PC-3 (cell line): Measurements from ENCODE around the gene TMEM30B. TPM values are rescaled to one million over a fixed set of nuclear protein-coding genes. Genes with fewer than 3 reads are reported as not detected.

Experiments
- ATAC-seq: fragments of 200-7000 bp; cut with Tn5 transposase; 2 replicates; pipeline ENCODE4 v1.9.1; 2020; ENCODE audit warnings: mild to moderate bottlenecking, moderate library complexity
- BruUV-seq: library from RNA; stranded (reverse); fragments of 400-500 nt; replicated peaks from 2 replicates; lab custom pipeline; 2021; lab: Mats Ljungman, UMichigan
- CTCF ChIA-PET: fragments of 300-600 bp; sonication (Branson Sonifier 250); formaldehyde crosslinking; loops from one replicate; lab custom pipeline; 2022; ENCODE audit warnings: antibody characterized with exemption; lab: Charles Lee
- POLR2A ChIA-PET: fragments of 300-600 bp; sonication (Branson Sonifier 250); formaldehyde crosslinking; loops from one replicate; lab custom pipeline; 2022; ENCODE audit warnings: antibody characterized with exemption; ENCODE audit not compliant: unreplicated experiment; lab: Charles Lee
- DNase-seq: peaks from one replicate; pipeline ENCODE4 v3.0.0-alpha.2; 2015
- H2AFZ ChIP-seq: fragments of 300-600 bp; sonication (generic); 2 replicates; pipeline ENCODE4 v1.6.0; 2016; ENCODE audit warnings: antibody characterized with exemption, low read length
- H3F3A ChIP-seq: fragments of 300-600 bp; sonication (generic); one replicate; pipeline ENCODE4 v1.6.0; 2017; ENCODE audit warnings: antibody characterized with exemption, low read length, control low read depth, mild to moderate bottlenecking; ENCODE audit not compliant: unreplicated experiment
- H3K27ac ChIP-seq: fragments of 300-600 bp; sonication (generic); 2 replicates; pipeline ENCODE4 v1.5.1; 2016; ENCODE audit warnings: mild to moderate bottlenecking, low read length
- H3K27me3 ChIP-seq: fragments of 300-600 bp; sonication (generic); 2 replicates; pipeline ENCODE4 v1.6.1; 2016; ENCODE audit warnings: low read length, mixed read lengths
- H3K36me3 ChIP-seq: fragments of 300-600 bp; sonication (generic); 2 replicates; pipeline ENCODE4 v1.6.1; 2016; ENCODE audit warnings: low read depth, mixed run types, low read length, mixed read lengths
- H3K4me1 ChIP-seq: fragments of 300-600 bp; sonication (generic); 2 replicates; pipeline ENCODE4 v1.5.1; 2016; ENCODE audit warnings: low read length; ENCODE audit not compliant: insufficient read depth
- H3K4me2 ChIP-seq: fragments of 300-600 bp; sonication (generic); 2 replicates; pipeline ENCODE4 v1.6.0; 2016; ENCODE audit warnings: low read length
- H3K4me3 ChIP-seq: fragments of 300-600 bp; sonication (generic); 2 replicates; pipeline ENCODE4 v1.5.1; 2016; ENCODE audit warnings: mild to moderate bottlenecking, low read length, mixed read lengths
- H3K79me2 ChIP-seq: fragments of 300-600 bp; sonication (generic); 2 replicates; pipeline ENCODE4 v1.6.1; 2017; ENCODE audit warnings: low read length, mixed read lengths
- H3K9ac ChIP-seq: fragments of 300-600 bp; sonication (generic); 2 replicates; pipeline ENCODE4 v1.6.0; 2016; ENCODE audit warnings: mild to moderate bottlenecking, low read length
- H3K9me2 ChIP-seq: fragments of 300-600 bp; sonication (generic); replicated peaks from 2 replicates; pipeline ENCODE4 v1.6.1; 2016; ENCODE audit warnings: mixed run types, low read length, mixed read lengths
- H3K9me3 ChIP-seq: fragments of 300-600 bp; sonication (generic); 2 replicates; pipeline ENCODE4 v1.6.1; 2016; ENCODE audit warnings: low read length, mixed read lengths
- H4K20me1 ChIP-seq: fragments of 300-600 bp; sonication (generic); 2 replicates; pipeline ENCODE4 v1.6.1; 2016; ENCODE audit warnings: low read length, mixed read lengths
- EZH2 ChIP-seq: fragments of 300-600 bp; sonication (generic); IDR thresholded peaks from one replicate; pipeline ENCODE4 v1.6.1; 2017; ENCODE audit warnings: antibody characterized with exemption, mild to moderate bottlenecking, low read length; ENCODE audit not compliant: unreplicated experiment
- EZH2phosphoT487 ChIP-seq: fragments of 300-600 bp; sonication (generic); IDR thresholded peaks from 2 replicates; pipeline ENCODE4 v1.6.1; 2018; ENCODE audit warnings: mild to moderate bottlenecking, antibody characterized with exemption, low read length, borderline replicate concordance
- intact Hi-C: fragments of 100-400 bp; cut with micrococcal nuclease; formaldehyde crosslinking; loops from 2 replicates; pipeline ENCODE4 v1.9.0; 2023
- total RNA-seq: library from RNA; depleted of rRNA; stranded (reverse); fragments of >200 nt; gene quantifications from 2 replicates; pipeline ENCODE4 v1.2.3, GENCODE V29; 2014
- TF ChIP-seq, protein P1 (sequence below): fragments of 300-600 bp; sonication (generic); conservative IDR thresholded peaks from 2 replicates; pipeline ENCODE4 v1.5.1; 2017; ENCODE audit warnings: antibody characterized with exemption, low read depth, mild to moderate bottlenecking, low read length

Gene TMEM30B
- total RNA-seq, 1 experiment from 2014 or later, result 70.6 TPM

- Histone ChIP-seq H4K20me1 (no peaks in the 10 kb centered on the region), H2AFZ (0 out of 2 replicates have a peak overlapping the region, but pooled peaks have one; percentile 3), H3K4me2 (no peak overlapping the region), H3K27ac (no peak overlapping the region), H3K27me3 (no peaks in the 10 kb centered on the region), H3F3A (no peaks in the 10 kb centered on the region), H3K4me3 (no peak overlapping the region), H3K79me2 (no peaks in the 10 kb centered on the region), H3K9ac (no peak overlapping the region), H3K9me2 (no peaks in the 10 kb centered on the region), H3K9me3 (no peaks in the 10 kb centered on the region), H3K4me1 (peaks cover 29% of the 10 kb centered on the region), H3K36me3 (no peaks in the 10 kb centered on the region)
- POLR2A ChIA-PET, result interaction anchor here (0.6 kb wide), 1 partner anchor 605 kb away, joined by 3 read pairs; no protein-coding TSS in a partner anchor
- BruUV-seq, result no TSS peak
- TF ChIP-seq, protein P1, sequence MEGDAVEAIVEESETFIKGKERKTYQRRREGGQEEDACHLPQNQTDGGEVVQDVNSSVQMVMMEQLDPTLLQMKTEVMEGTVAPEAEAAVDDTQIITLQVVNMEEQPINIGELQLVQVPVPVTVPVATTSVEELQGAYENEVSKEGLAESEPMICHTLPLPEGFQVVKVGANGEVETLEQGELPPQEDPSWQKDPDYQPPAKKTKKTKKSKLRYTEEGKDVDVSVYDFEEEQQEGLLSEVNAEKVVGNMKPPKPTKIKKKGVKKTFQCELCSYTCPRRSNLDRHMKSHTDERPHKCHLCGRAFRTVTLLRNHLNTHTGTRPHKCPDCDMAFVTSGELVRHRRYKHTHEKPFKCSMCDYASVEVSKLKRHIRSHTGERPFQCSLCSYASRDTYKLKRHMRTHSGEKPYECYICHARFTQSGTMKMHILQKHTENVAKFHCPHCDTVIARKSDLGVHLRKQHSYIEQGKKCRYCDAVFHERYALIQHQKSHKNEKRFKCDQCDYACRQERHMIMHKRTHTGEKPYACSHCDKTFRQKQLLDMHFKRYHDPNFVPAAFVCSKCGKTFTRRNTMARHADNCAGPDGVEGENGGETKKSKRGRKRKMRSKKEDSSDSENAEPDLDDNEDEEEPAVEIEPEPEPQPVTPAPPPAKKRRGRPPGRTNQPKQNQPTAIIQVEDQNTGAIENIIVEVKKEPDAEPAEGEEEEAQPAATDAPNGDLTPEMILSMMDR, result no peak
- TF ChIP-seq EZH2phosphoT487 (no peak), EZH2 (no peak)
- CTCF ChIA-PET, result no interaction called here
- ATAC-seq, result no peak
- intact Hi-C loops, result no loop called here
- no peak for DNase-seq
Observed at GRCh38 chr14:61254808-61255526, 26.2 kb downstream of the TMEM30B start.

DNA sequence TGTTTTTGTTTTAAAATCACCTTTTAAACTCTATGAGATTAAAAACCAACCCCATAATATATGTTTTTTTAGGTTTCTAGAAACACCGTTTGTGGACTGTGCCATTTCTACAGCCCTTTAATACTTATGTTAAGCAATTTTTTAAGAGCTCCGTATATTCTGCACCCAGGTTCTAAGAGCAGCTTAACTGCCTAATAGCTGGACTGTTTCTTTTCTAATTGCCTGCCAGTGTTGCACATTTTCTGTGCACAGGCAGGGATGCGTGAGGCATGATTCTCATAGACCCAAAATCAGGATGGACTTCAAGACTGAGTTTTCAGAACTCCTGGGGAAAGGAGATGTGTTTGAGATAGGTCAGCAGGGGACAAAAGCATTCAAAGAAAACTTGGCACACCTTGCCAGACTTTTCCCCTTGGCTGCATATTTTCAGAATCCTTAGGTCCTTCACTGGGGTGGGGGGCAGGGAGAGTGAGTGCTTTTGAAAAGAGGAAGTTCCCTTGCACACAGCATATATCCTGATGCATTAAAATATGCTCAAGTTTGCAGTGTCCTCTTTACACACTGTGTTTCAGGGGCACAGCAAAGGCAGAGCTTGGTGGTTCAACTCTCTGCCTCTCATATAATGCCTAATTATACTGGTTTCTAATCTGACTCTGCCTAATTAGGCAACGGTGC, 27.9 kb downstream of the TMEM30B start:
- H3K27me3 ChIP-seq, result no peaks in the 10 kb centered on the region
- no peaks in the 10 kb centered on the region for H3F3A ChIP-seq
- peak; percentile 21 for DNase-seq
- TF ChIP-seq EZH2phosphoT487 (no peak), EZH2 (no peak)
- TF ChIP-seq, protein P1, result no peak; the same call in 1 of the 2 replicates
- no peaks in the 10 kb centered on the region for H3K79me2 ChIP-seq
- no peaks in the 10 kb centered on the region for H4K20me1 ChIP-seq
- no peaks in the 10 kb centered on the region for H3K36me3 ChIP-seq
- POLR2A ChIA-PET, result interaction anchor here (0.6 to 0.7 kb wide), 2 partner anchors 8 to 596 kb away, joined by 3 to 4 read pairs; no protein-coding TSS in a partner anchor
- peak overlapping the region; percentile 6; the same call in 1 of the 2 replicates for H3K27ac ChIP-seq
- peaks cover 20% of the 10 kb centered on the region for H3K4me1 ChIP-seq
- peak; percentile 32 for ATAC-seq
- no peak overlapping the region; the same call in 1 of the 2 replicates for H3K9ac ChIP-seq
- CTCF ChIA-PET, result interaction anchor here (0.5 to 1.8 kb wide), 6 partner anchors 29 to 903 kb away, joined by 3 to 24 read pairs (median 10); partner anchors contain the start of gene SIX4
- BruUV-seq, result no TSS peak
- H2AFZ ChIP-seq, result peak overlapping the region; percentile 42
- no peaks in the 10 kb centered on the region for H3K9me2 ChIP-seq
- intact Hi-C loops, result loop anchor here (1.0 to 2.0 kb wide), 8 partner anchors 34 to 903 kb away; partner anchors contain the start of genes SIX1, SLC38A6 and TRMT5
- 0 out of 2 replicates have a peak overlapping the region, but pooled peaks have one; percentile 5 for H3K4me3 ChIP-seq
- peak overlapping the region; percentile 39 for H3K4me2 ChIP-seq
- no peaks in the 10 kb centered on the region for H3K9me3 ChIP-seq
